HepG2 (cell line): ENCODE measurements around the gene ATP23. TPM values are rescaled to one million over a fixed set of nuclear protein-coding genes. Genes with fewer than 3 reads are reported as not detected.

Experiments used
- GLI4 ChIP-seq: sonication (generic); formaldehyde crosslinking; IDR thresholded peaks from 2 replicates; pipeline ENCODE4 v1.5.1; 2020; ENCODE audit warnings: missing genetic modification reagents, mild to moderate bottlenecking, moderate library complexity, borderline replicate concordance
- HNRNPH1 ChIP-seq: fragments of 200-400 bp; formaldehyde crosslinking; optimal IDR thresholded peaks from 2 replicates; pipeline ENCODE3; 2017; ENCODE audit warnings: mild to moderate bottlenecking, low read depth, low read length
- KLF12 ChIP-seq: sonication (generic); formaldehyde crosslinking; IDR thresholded peaks from 2 replicates; pipeline ENCODE4 v1.4.0; 2020; ENCODE audit warnings: missing genetic modification reagents, borderline replicate concordance
- KLF9 ChIP-seq: IDR thresholded peaks from 2 replicates; pipeline ENCODE4 v1.6.1; 2016; ENCODE audit warnings: low read depth
- PITX1 ChIP-seq: sonication (generic); formaldehyde crosslinking; IDR thresholded peaks from 2 replicates; pipeline ENCODE4 v1.5.1; 2020; ENCODE audit warnings: mild to moderate bottlenecking, missing genetic modification reagents
- SNRNP70 ChIP-seq: fragments of 200-400 bp; formaldehyde crosslinking; IDR thresholded peaks from 2 replicates; pipeline ENCODE4 v1.6.1; 2017; ENCODE audit warnings: mild to moderate bottlenecking, low read depth, low read length, moderate library complexity
- ZNF775 ChIP-seq: sonication (generic); formaldehyde crosslinking; IDR thresholded peaks from 2 replicates; pipeline ENCODE4 v1.4.0; 2020; ENCODE audit warnings: missing genetic modification reagents, mild to moderate bottlenecking, moderate library complexity, borderline replicate concordance
- polyA plus RNA-seq, 8 experiments: library from polyadenylated mRNA; depleted of rRNA in 3 of 8; stranded (reverse) in 7 of 8; unstranded in 1 of 8; fragments of >200 nt; fragmentation: Illumina TruSeq in 4 of 8; extraction: Trizol in 4 of 8; gene quantifications; 2 replicates each; pipeline versions ENCODE4 v1.2.1 to v1.2.3, GENCODE V29; 2011 to 2016; ENCODE audit warnings: low read depth in 4 of 8, missing spikeins in 1 of 8, mixed read lengths in 1 of 8; ENCODE audit not compliant: insufficient read depth in 1 of 8
- total RNA-seq, 5 experiments: library from RNA; depleted of rRNA; stranded (reverse); fragments of >200 nt; fragmentation: Illumina TruSeq; extraction: Trizol; gene quantifications; 2 replicates each; pipeline ENCODE4 v1.2.3, GENCODE V29; 2016; ENCODE audit warnings: low read depth in 1 of 5
- TF ChIP-seq, protein P1 (sequence below): sonication (generic); formaldehyde crosslinking; IDR thresholded peaks from 2 replicates; pipeline ENCODE4 v1.4.0; 2020; ENCODE audit warnings: missing genetic modification reagents, borderline replicate concordance
- TF ChIP-seq, protein P2 (sequence below): sonication (generic); formaldehyde crosslinking; IDR thresholded peaks from 2 replicates; pipeline ENCODE4 v1.8.1; 2022; ENCODE audit warnings: mild to moderate bottlenecking, missing genetic modification reagents
- TF ChIP-seq, protein P3 (sequence below): IDR thresholded peaks from 2 replicates; pipeline ENCODE4 v1.6.1; 2016; ENCODE audit warnings: missing genetic modification reagents, missing compliant biosample characterization
- TF ChIP-seq, protein P4 (sequence below): sonication (generic); formaldehyde crosslinking; IDR thresholded peaks from 2 replicates; pipeline ENCODE4 v1.5.0; 2020; ENCODE audit warnings: mild to moderate bottlenecking, missing genetic modification reagents, borderline replicate concordance
- TF ChIP-seq, protein P5 (sequence below): sonication (generic); formaldehyde crosslinking; IDR thresholded peaks from 2 replicates; pipeline ENCODE4 v1.5.0; 2020; ENCODE audit warnings: mild to moderate bottlenecking, missing genetic modification reagents, borderline replicate concordance

The ATP23 gene
- total and polyA plus RNA-seq, 2 of the 13 experiments (the other 11 are each of a cell fraction or from before 2014, with no cell fraction given) = 12.1 to 14.7 TPM

DNA sequence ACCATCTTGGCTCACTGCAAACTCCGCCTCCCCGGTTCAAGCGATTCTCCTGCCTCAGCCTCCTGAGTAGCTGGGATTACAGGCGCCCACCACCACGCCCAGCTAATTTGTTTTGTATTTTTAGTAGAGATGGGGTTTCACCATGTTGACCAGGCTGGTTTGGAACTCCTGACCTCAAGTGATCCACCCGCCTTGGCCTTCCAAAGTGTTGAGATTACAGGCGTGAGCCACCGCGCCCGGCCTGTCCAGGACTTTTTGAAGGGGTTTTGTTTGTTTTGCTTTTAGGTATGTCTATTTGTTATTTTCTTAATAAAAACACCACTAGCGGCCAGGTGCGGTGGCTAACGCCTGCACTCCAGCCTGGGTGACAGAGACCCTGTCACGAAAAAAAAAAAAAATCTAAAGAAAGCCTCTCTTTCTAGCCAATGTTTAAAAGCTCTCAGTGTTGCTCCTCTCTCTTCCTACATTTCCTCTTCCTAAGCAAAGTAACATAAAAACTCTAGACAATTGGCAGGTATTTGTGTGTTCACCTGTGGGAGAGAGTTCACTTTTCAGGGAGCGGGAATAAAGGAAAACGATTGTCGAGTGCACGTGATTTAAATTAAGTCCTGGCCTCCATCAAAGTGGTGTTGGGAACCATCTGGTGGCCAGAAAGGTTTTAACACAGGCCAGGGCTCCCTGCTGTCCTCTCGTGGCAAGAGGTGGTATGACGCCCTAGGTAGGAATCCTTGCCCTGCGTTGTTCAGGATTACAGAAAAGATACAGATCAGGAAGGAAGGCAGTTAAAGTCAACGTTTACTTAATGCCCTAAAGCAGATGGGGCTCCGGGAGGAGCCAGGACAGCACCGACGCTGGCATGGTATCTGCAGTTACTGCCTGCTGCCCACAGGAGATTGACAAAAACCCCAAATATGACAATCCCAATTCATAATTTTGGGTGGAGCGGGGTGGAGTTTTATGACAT is 36.2 kb upstream of the ATP23 start (continued):
- TF ChIP-seq, protein P1, sequence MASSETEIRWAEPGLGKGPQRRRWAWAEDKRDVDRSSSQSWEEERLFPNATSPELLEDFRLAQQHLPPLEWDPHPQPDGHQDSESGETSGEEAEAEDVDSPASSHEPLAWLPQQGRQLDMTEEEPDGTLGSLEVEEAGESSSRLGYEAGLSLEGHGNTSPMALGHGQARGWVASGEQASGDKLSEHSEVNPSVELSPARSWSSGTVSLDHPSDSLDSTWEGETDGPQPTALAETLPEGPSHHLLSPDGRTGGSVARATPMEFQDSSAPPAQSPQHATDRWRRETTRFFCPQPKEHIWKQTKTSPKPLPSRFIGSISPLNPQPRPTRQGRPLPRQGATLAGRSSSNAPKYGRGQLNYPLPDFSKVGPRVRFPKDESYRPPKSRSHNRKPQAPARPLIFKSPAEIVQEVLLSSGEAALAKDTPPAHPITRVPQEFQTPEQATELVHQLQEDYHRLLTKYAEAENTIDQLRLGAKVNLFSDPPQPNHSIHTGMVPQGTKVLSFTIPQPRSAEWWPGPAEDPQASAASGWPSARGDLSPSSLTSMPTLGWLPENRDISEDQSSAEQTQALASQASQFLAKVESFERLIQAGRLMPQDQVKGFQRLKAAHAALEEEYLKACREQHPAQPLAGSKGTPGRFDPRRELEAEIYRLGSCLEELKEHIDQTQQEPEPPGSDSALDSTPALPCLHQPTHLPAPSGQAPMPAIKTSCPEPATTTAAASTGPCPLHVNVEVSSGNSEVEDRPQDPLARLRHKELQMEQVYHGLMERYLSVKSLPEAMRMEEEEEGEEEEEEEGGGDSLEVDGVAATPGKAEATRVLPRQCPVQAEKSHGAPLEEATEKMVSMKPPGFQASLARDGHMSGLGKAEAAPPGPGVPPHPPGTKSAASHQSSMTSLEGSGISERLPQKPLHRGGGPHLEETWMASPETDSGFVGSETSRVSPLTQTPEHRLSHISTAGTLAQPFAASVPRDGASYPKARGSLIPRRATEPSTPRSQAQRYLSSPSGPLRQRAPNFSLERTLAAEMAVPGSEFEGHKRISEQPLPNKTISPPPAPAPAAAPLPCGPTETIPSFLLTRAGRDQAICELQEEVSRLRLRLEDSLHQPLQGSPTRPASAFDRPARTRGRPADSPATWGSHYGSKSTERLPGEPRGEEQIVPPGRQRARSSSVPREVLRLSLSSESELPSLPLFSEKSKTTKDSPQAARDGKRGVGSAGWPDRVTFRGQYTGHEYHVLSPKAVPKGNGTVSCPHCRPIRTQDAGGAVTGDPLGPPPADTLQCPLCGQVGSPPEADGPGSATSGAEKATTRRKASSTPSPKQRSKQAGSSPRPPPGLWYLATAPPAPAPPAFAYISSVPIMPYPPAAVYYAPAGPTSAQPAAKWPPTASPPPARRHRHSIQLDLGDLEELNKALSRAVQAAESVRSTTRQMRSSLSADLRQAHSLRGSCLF (CRISPR knock-in tag) = no peak
- TF ChIP-seq KLF9 (0 out of 2 replicates have a peak, but pooled peaks have one; percentile 61), PITX1 (CRISPR knock-in tag) (peak; percentile 74; the same call in 1 of the 2 replicates), KLF12 (no peak), HNRNPH1 (no peak), ZNF775 (no peak), SNRNP70 (no peak), GLI4 (CRISPR knock-in tag) (no peak)
- TF ChIP-seq, protein P2, sequence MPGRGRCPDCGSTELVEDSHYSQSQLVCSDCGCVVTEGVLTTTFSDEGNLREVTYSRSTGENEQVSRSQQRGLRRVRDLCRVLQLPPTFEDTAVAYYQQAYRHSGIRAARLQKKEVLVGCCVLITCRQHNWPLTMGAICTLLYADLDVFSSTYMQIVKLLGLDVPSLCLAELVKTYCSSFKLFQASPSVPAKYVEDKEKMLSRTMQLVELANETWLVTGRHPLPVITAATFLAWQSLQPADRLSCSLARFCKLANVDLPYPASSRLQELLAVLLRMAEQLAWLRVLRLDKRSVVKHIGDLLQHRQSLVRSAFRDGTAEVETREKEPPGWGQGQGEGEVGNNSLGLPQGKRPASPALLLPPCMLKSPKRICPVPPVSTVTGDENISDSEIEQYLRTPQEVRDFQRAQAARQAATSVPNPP (CRISPR knock-in tag) = no peak
- TF ChIP-seq, protein P3, sequence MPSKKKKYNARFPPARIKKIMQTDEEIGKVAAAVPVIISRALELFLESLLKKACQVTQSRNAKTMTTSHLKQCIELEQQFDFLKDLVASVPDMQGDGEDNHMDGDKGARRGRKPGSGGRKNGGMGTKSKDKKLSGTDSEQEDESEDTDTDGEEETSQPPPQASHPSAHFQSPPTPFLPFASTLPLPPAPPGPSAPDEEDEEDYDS (CRISPR knock-in tag) = no peak
- TF ChIP-seq, protein P4, sequence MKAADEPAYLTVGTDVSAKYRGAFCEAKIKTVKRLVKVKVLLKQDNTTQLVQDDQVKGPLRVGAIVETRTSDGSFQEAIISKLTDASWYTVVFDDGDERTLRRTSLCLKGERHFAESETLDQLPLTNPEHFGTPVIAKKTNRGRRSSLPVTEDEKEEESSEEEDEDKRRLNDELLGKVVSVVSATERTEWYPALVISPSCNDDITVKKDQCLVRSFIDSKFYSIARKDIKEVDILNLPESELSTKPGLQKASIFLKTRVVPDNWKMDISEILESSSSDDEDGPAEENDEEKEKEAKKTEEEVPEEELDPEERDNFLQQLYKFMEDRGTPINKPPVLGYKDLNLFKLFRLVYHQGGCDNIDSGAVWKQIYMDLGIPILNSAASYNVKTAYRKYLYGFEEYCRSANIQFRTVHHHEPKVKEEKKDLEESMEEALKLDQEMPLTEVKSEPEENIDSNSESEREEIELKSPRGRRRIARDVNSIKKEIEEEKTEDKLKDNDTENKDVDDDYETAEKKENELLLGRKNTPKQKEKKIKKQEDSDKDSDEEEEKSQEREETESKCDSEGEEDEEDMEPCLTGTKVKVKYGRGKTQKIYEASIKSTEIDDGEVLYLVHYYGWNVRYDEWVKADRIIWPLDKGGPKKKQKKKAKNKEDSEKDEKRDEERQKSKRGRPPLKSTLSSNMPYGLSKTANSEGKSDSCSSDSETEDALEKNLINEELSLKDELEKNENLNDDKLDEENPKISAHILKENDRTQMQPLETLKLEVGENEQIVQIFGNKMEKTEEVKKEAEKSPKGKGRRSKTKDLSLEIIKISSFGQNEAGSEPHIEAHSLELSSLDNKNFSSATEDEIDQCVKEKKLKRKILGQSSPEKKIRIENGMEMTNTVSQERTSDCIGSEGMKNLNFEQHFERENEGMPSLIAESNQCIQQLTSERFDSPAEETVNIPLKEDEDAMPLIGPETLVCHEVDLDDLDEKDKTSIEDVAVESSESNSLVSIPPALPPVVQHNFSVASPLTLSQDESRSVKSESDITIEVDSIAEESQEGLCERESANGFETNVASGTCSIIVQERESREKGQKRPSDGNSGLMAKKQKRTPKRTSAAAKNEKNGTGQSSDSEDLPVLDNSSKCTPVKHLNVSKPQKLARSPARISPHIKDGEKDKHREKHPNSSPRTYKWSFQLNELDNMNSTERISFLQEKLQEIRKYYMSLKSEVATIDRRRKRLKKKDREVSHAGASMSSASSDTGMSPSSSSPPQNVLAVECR (CRISPR knock-in tag) = no peak; the same call in 1 of the 2 replicates
- TF ChIP-seq, protein P5, sequence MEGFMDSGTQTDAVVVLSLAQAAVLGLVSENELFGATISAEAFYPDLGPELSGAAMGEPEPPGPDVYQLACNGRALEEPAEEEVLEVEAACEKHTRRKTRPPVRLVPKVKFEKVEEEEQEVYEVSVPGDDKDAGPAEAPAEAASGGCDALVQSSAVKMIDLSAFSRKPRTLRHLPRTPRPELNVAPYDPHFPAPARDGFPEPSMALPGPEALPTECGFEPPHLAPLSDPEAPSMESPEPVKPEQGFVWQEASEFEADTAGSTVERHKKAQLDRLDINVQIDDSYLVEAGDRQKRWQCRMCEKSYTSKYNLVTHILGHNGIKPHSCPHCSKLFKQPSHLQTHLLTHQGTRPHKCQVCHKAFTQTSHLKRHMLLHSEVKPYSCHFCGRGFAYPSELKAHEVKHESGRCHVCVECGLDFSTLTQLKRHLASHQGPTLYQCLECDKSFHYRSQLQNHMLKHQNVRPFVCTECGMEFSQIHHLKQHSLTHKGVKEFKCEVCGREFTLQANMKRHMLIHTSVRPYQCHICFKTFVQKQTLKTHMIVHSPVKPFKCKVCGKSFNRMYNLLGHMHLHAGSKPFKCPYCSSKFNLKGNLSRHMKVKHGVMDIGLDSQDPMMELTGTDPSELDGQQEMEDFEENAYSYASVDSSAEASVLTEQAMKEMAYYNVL = no peak
